SU-DHL-6 (cell line): Measurements from ENCODE around the gene MBD4.
A peak's percentile ranks its signal among the peaks of the same experiment; 100 is the strongest.

ENCODE experiments used
- H2AFZ ChIP-seq: fragments of 200-600 bp; sonication (generic); 2 replicates; pipeline ENCODE4 v1.6.1; 2014; ENCODE audit warnings: low read depth, mild to moderate bottlenecking, moderate library complexity, mixed read lengths, antibody characterized with exemption, low read length; ENCODE audit not compliant: severe bottlenecking
- H3F3A ChIP-seq: fragments of 200-600 bp; shearing (Covaris generic); 2 replicates; pipeline ENCODE4 v1.6.0; 2016; ENCODE audit warnings: antibody characterized with exemption, mild to moderate bottlenecking; ENCODE audit not compliant: insufficient read depth
- H3K27ac ChIP-seq: fragments of 200-600 bp; sonication (generic); 2 replicates; pipeline ENCODE4 v1.5.1; 2016; ENCODE audit warnings: low read depth, mild to moderate bottlenecking, low read length, moderate library complexity, mixed read lengths
- H3K27me3 ChIP-seq: fragments of 200-600 bp; sonication (generic), shearing (Covaris generic); 2 replicates; pipeline ENCODE4 v1.6.0; 2014; ENCODE audit warnings: mild to moderate bottlenecking, low read length
- H3K36me3 ChIP-seq: fragments of 200-600 bp; sonication (generic); 2 replicates; pipeline ENCODE4 v1.6.1; 2014; ENCODE audit warnings: mild to moderate bottlenecking, low read length, mixed read lengths
- H3K4me2 ChIP-seq: fragments of 300-600, 200-600 bp; shearing (Covaris generic), sonication (generic); 2 replicates; pipeline ENCODE4 v1.6.0; 2014; ENCODE audit warnings: low read length, low read depth, mild to moderate bottlenecking; ENCODE audit not compliant: poor library complexity, severe bottlenecking
- H3K4me3 ChIP-seq: fragments of 200-600 bp; sonication (generic); 2 replicates; pipeline ENCODE4 v1.5.1; 2014; ENCODE audit warnings: antibody characterized with exemption, low read length, mild to moderate bottlenecking, mixed read lengths; ENCODE audit not compliant: insufficient read depth, poor library complexity, severe bottlenecking
- H3K79me2 ChIP-seq: fragments of 200-600 bp; sonication (generic); 2 replicates; pipeline ENCODE4 v1.6.1; 2014; ENCODE audit warnings: mild to moderate bottlenecking, low read length, moderate library complexity; ENCODE audit not compliant: insufficient read depth
- H3K9ac ChIP-seq: fragments of 200-600 bp; sonication (generic); 2 replicates; pipeline ENCODE4 v1.7.0; 2014; ENCODE audit warnings: mild to moderate bottlenecking, low read length
- H3K9me2 ChIP-seq: fragments of 200-600 bp; sonication (generic); replicated peaks from 2 replicates; pipeline ENCODE4 v1.6.1; 2014; ENCODE audit warnings: low read length; ENCODE audit not compliant: insufficient read depth
- H3K9me3 ChIP-seq: fragments of 200-600 bp; sonication (generic); 2 replicates; pipeline ENCODE4 v1.6.1; 2014; ENCODE audit warnings: low read length, mixed read lengths; ENCODE audit not compliant: insufficient read depth
- H4K20me1 ChIP-seq: fragments of 200-600 bp; sonication (generic); 2 replicates; pipeline ENCODE4 v1.6.1; 2014; ENCODE audit warnings: low read depth, mild to moderate bottlenecking, antibody characterized with exemption, low read length, moderate library complexity, mixed read lengths
- EZH2phosphoT487 ChIP-seq: fragments of 200-600 bp; sonication (generic), shearing (Covaris generic); conservative IDR thresholded peaks from 2 replicates; pipeline ENCODE4 v1.6.1; 2018; ENCODE audit warnings: mild to moderate bottlenecking, antibody characterized with exemption, low read length, moderate library complexity, mixed read lengths
- TF ChIP-seq, protein P1 (sequence below): fragments of 200-600 bp; sonication (generic); IDR thresholded peaks from one replicate; pipeline ENCODE4 v1.5.1; 2017; ENCODE audit warnings: antibody characterized with exemption, mild to moderate bottlenecking, low read length, moderate library complexity; ENCODE audit not compliant: insufficient read depth, poor library complexity, severe bottlenecking

Gene MBD4

DNA sequence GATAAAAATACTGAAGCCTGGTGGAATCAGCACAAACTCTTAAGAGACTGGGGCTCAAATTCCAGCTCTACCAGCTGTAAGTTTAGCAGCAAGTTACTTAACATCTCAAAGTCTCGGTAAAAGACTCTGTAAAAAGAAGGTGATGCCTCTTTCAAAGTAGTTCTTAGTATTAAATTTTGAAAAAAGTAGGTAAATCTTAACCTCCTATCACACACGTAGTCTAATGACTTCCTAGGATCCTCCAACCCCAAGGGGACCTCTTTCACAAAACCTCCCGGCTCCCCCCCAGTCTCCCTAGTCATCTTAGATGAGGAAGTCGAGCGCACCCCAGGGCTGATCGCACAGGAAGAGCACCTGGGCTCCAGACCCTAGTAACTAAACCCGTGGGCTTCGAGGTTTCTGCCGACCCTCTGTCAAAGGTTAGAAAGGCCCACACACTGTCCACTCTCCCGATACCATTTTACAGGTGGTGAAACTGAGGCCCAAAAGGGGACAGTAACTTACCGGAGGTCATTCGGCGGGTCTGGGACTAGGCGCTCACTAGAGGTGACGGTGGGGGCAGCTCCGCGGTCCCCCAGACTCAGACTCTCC is 427 bp downstream of the MBD4 start:
- Histone ChIP-seq H3K27me3 (no peaks in the 10 kb centered on the region), H3K9ac (peak overlapping the region; percentile 97), H3F3A (no peaks in the 10 kb centered on the region), H3K4me3 (peak overlapping the region; percentile 95), H3K4me2 (peak overlapping the region; percentile 89), H4K20me1 (no peaks in the 10 kb centered on the region), H3K9me2 (no peaks in the 10 kb centered on the region), H2AFZ (peak overlapping the region; percentile 92), H3K27ac (peak overlapping the region; percentile 82), H3K79me2 (peaks cover 44% of the 10 kb centered on the region), H3K36me3 (peaks cover 24% of the 10 kb centered on the region), H3K9me3 (no peaks in the 10 kb centered on the region)
- TF ChIP-seq, protein P1, sequence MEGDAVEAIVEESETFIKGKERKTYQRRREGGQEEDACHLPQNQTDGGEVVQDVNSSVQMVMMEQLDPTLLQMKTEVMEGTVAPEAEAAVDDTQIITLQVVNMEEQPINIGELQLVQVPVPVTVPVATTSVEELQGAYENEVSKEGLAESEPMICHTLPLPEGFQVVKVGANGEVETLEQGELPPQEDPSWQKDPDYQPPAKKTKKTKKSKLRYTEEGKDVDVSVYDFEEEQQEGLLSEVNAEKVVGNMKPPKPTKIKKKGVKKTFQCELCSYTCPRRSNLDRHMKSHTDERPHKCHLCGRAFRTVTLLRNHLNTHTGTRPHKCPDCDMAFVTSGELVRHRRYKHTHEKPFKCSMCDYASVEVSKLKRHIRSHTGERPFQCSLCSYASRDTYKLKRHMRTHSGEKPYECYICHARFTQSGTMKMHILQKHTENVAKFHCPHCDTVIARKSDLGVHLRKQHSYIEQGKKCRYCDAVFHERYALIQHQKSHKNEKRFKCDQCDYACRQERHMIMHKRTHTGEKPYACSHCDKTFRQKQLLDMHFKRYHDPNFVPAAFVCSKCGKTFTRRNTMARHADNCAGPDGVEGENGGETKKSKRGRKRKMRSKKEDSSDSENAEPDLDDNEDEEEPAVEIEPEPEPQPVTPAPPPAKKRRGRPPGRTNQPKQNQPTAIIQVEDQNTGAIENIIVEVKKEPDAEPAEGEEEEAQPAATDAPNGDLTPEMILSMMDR = no peak
- TF ChIP-seq EZH2phosphoT487 = no peak

DNA sequence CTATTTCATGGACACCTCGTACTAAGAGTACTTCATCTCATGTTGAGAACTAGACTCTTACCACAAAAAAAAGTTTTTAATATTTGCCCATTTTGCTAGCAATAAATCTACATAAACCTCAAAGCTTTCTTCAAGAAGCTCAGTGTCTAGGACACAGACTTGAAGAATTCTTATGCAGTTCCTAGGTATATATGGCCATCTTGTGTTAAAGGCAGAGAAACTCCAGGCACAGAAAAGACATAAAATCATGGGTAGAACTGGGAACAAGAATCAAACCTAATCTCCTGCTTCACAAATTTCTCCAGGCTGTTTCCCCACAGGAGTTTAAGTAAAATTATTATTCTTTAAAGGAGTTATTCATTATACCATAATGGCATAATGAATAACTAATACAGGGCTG is 4.4 kb downstream of the MBD4 start:
- no peak overlapping the region for H2AFZ ChIP-seq
- no peaks in the 10 kb centered on the region for H4K20me1 ChIP-seq
- no peaks in the 10 kb centered on the region for H3K9me3 ChIP-seq
- H3K4me3 ChIP-seq = no peak overlapping the region
- H3K9ac ChIP-seq = no peak overlapping the region
- H3K36me3 ChIP-seq = peaks cover 51% of the 10 kb centered on the region
- H3K79me2 ChIP-seq = peaks cover 44% of the 10 kb centered on the region
- peaks cover under 1% of the 10 kb centered on the region; the same call in 1 of the 2 replicates for H3F3A ChIP-seq
- H3K9me2 ChIP-seq = no peaks in the 10 kb centered on the region
- H3K27me3 ChIP-seq = no peaks in the 10 kb centered on the region
- peak overlapping the region; percentile 51 for H3K4me2 ChIP-seq
- H3K27ac ChIP-seq = no peak overlapping the region
- TF ChIP-seq, protein P1 = no peak
- no peak for TF ChIP-seq EZH2phosphoT487

DNA sequence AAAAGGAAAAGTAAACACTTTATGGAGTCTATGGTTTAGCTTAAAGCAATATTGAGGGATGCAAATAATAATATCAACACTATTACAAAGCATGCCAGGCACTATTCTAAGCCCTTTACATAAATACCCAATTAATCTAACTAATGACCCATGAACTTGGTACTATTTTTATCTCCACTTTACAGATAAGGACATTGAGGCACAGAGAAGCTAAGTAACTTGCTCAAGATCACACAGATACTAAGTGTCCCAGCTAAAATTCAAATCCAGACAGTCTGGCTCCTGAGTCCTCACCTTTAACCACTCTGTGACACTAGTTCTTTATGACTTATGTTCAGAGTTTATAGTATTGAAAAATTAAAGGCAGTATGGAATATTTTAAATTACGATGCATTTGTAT is 5.6 kb downstream of the MBD4 start:
- peaks cover 51% of the 10 kb centered on the region for H3K36me3 ChIP-seq
- H4K20me1 ChIP-seq = no peaks in the 10 kb centered on the region
- peak overlapping the region; percentile 51 for H3K4me2 ChIP-seq
- no peak overlapping the region for H3K9ac ChIP-seq
- H3F3A ChIP-seq = peaks cover 12% of the 10 kb centered on the region
- no peaks in the 10 kb centered on the region for H3K27me3 ChIP-seq
- no peaks in the 10 kb centered on the region for H3K9me2 ChIP-seq
- TF ChIP-seq, protein P1 = no peak
- TF ChIP-seq EZH2phosphoT487 = no peak
- H3K4me3 ChIP-seq = no peak overlapping the region
- no peaks in the 10 kb centered on the region for H3K9me3 ChIP-seq
- H3K27ac ChIP-seq = no peak overlapping the region
- H3K79me2 ChIP-seq = peaks cover 39% of the 10 kb centered on the region
- no peak overlapping the region for H2AFZ ChIP-seq
